ENCODE data around the gene PPP1R9B. TPM values are rescaled to one million over a fixed set of nuclear protein-coding genes. Genes with fewer than 3 reads are reported as not detected.

Gene PPP1R9B
- total RNA-seq, 1 donor from 2014 or later, result 58.6 TPM

DNA sequence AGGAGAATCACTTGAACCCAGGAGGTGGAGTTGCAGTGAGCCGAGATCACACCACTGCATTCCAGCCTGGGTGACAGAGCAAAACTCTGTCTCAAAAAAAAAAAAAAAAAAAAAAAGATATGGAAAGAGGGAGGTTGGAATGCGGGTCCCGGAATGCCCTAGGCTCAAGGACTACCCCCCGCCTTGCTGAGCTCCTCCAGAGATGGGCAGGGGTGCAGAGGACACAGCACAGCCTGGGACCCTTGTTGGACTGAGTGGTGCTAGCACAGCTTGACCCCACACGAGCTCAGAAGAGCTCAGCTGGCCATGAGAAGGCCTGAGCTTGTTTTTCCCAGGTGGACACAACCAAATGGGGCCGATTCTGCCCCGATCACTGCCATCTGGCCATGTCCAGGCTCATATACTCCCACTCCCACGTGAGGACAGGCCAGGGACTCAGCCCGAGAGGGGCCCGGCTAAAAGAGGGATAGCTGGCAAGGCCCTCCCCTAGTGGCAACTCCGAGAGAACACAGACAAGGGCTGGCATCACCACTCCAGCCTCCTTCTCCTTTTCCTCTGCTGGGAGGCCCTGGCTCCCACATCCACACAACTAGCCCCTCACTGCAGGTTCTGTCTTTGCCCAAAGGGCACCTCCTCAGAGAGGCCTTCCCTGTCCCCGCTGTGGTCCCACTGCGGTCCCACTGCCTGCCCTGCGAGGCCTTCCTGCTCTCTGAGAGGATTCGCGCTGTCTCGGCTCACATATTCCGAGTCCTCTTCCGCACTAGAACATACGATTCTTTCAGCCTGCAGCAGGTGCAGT, 26.3 kb upstream of the PPP1R9B start:
- H3K36me3 Mint-ChIP-seq, result no peaks in the 10 kb centered on the region
- peaks cover 46% of the 10 kb centered on the region for H3K4me1 Mint-ChIP-seq
- H3K4me3 Mint-ChIP-seq, result no peak overlapping the region
- no peaks in the 10 kb centered on the region for H3K27me3 Mint-ChIP-seq (ENCODE audit: low read depth)
- H3K9me3 Mint-ChIP-seq, result no peaks in the 10 kb centered on the region
- peak overlapping the region; percentile 89 for H3K27ac Mint-ChIP-seq
- DNase-seq (ENCODE audit: low spot score in 2 of 2, unreplicated experiment in 2 of 2), result no peak
- TF ChIP-seq, protein P1, sequence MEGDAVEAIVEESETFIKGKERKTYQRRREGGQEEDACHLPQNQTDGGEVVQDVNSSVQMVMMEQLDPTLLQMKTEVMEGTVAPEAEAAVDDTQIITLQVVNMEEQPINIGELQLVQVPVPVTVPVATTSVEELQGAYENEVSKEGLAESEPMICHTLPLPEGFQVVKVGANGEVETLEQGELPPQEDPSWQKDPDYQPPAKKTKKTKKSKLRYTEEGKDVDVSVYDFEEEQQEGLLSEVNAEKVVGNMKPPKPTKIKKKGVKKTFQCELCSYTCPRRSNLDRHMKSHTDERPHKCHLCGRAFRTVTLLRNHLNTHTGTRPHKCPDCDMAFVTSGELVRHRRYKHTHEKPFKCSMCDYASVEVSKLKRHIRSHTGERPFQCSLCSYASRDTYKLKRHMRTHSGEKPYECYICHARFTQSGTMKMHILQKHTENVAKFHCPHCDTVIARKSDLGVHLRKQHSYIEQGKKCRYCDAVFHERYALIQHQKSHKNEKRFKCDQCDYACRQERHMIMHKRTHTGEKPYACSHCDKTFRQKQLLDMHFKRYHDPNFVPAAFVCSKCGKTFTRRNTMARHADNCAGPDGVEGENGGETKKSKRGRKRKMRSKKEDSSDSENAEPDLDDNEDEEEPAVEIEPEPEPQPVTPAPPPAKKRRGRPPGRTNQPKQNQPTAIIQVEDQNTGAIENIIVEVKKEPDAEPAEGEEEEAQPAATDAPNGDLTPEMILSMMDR (IDR thresholded peaks at IDR 0.05; ENCODE audit: unreplicated experiment), result no peak

DNA sequence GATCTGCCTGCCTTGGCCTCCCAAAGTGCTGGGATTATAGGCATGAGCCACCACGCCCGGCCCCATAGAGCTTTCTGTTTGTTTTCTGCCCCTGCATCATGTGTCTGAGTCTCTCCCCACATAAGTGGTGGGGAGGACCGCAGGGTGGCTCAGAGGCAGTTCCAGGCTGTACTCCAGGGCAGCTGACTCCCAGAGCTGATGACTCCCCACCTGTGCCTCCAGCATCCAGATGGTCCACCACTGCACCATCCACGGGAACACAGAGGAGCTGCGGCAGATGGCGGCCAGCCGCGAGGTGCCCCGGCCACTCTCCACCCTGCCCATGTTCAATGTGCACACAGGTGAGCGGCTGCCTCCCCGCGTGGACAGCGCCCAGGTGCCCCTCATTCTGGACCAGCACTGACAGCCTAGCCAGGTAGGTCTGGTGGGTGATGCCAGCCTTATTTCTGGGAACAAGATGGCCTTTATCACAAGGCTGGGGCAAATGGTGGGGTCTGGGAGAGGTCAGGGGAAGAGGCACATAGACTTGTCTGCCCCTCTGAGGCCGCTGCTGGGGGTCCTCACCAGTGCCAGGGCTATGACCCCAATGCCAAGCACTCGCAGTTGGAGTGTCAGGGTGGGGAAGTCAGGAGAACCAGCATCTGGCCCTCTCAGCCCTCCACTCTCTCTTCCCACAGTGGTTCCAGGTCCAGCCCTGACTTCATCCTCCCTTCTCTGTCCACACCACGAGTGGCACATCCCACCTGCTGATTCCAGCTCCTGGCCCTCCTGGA, 24.7 kb upstream of the PPP1R9B start:
- Mint-ChIP-seq H3K27ac (no peak overlapping the region), H3K4me1 (peaks cover 41% of the 10 kb centered on the region), H3K27me3 (ENCODE audit: low read depth) (no peaks in the 10 kb centered on the region), H3K4me3 (no peak overlapping the region), H3K36me3 (no peaks in the 10 kb centered on the region), H3K9me3 (no peaks in the 10 kb centered on the region)
- TF ChIP-seq, protein P1 (IDR thresholded peaks at IDR 0.05; ENCODE audit: unreplicated experiment), result no peak
- no peak for DNase-seq (ENCODE audit: low spot score in 2 of 2, unreplicated experiment in 2 of 2)

DNA sequence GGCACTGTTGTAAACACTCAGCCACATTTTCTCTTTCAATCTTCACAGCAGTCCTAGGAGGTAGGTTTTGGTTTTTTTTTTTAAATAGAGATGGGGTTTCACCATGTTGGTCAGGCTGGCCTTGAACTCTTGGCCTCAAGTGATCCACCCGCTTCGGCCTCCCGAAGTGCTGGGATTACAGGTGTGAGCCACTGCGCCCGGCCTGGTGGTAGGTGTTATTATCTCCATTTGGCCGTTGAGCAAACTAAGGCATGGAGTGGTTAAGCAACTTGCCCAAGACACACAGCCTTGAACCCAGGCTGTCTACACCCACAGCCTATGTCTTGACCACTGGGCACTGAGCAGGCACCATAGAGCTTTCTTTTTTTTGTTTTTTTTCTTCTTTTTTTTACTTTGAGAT, 24.0 kb upstream of the PPP1R9B start:
- H3K4me1 Mint-ChIP-seq, result peaks cover 42% of the 10 kb centered on the region
- peak overlapping the region; percentile 72 for H3K27ac Mint-ChIP-seq
- H3K4me3 Mint-ChIP-seq, result no peak overlapping the region
- TF ChIP-seq, protein P1 (IDR thresholded peaks at IDR 0.05; ENCODE audit: unreplicated experiment), result no peak
- H3K36me3 Mint-ChIP-seq, result no peaks in the 10 kb centered on the region
- no peaks in the 10 kb centered on the region for H3K9me3 Mint-ChIP-seq
- H3K27me3 Mint-ChIP-seq (ENCODE audit: low read depth), result no peaks in the 10 kb centered on the region
- no peak for DNase-seq (ENCODE audit: low spot score in 2 of 2, unreplicated experiment in 2 of 2)

DNA sequence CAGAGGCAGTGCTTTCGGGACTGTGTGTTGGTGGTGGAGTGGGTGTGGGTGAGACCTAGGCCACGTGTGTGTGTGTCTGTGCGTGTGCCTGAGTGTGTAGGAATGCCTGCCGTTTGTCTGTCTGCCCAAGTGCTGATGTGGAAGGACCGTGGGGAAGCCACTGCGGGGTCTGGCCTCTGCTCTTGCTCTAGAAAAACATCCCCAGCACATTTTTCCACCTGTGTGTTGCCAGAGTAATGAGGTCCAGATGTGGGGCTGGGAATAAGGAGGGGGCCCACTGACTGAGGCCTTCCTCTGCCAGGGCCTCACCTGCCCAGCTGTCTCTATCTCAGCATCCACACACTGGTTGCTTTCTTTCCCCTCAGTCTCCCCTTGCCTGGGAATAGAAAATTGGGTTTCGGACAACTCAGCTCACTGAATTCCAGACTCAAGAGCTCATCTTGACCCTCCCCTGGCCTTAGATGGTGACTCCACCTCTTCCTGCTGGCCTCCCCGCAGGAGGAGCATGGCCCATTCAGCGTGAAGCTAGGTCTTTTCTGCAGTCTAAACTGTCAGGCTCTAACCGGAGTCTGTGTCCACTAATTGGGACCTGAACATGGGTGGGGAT, 23.0 kb upstream of the PPP1R9B start:
- H3K4me3 Mint-ChIP-seq, result no peak overlapping the region
- TF ChIP-seq, protein P1 (IDR thresholded peaks at IDR 0.05; ENCODE audit: unreplicated experiment), result no peak
- H3K36me3 Mint-ChIP-seq, result no peaks in the 10 kb centered on the region
- peak overlapping the region; percentile 97 for H3K27ac Mint-ChIP-seq
- peaks cover 41% of the 10 kb centered on the region for H3K4me1 Mint-ChIP-seq
- DNase-seq (ENCODE audit: low spot score in 2 of 2, unreplicated experiment in 2 of 2), result no peak
- H3K27me3 Mint-ChIP-seq (ENCODE audit: low read depth), result no peaks in the 10 kb centered on the region
- H3K9me3 Mint-ChIP-seq, result no peaks in the 10 kb centered on the region

- peak overlapping the region; percentile 97 for H3K27ac Mint-ChIP-seq
- DNase-seq (ENCODE audit: low spot score in 2 of 2, unreplicated experiment in 2 of 2), result no peak
- no peaks in the 10 kb centered on the region for H3K36me3 Mint-ChIP-seq
- H3K4me3 Mint-ChIP-seq, result no peak overlapping the region
- H3K9me3 Mint-ChIP-seq, result no peaks in the 10 kb centered on the region
- TF ChIP-seq, protein P1 (IDR thresholded peaks at IDR 0.05; ENCODE audit: unreplicated experiment), result no peak
- H3K27me3 Mint-ChIP-seq (ENCODE audit: low read depth), result no peaks in the 10 kb centered on the region
- H3K4me1 Mint-ChIP-seq, result peaks cover 36% of the 10 kb centered on the region
These were observed 22.5 kb upstream of the PPP1R9B start for GRCh38 chr17:50172936-50173334.
